HepG2 (cell line): Measurements from ENCODE around the gene CDYL2. TPM values are rescaled to one million over a fixed set of nuclear protein-coding genes. Genes with fewer than 3 reads are reported as not detected.

Source experiments
- FOXP1 ChIP-seq, 2 experiments: fragments of 450-650 bp in 1 of 2; IDR thresholded peaks; 2 replicates each; pipeline ENCODE4 v1.6.1; 2017 to 2018; ENCODE audit warnings: antibody characterized with exemption in 1 of 2
- RBM39 ChIP-seq: fragments of 200-400 bp; formaldehyde crosslinking; IDR thresholded peaks from one replicate; pipeline ENCODE4 v1.6.1; 2018; ENCODE audit warnings: antibody characterized with exemption, mild to moderate bottlenecking, low read depth, low read length; ENCODE audit not compliant: poor library complexity, severe bottlenecking
- ZBTB8A ChIP-seq: sonication (generic); formaldehyde crosslinking; IDR thresholded peaks from 2 replicates; pipeline ENCODE4 v1.4.0; 2020; ENCODE audit warnings: mild to moderate bottlenecking, low read depth, missing genetic modification reagents, borderline replicate concordance
- ZFP90 ChIP-seq: sonication (generic); formaldehyde crosslinking; IDR thresholded peaks from 2 replicates; pipeline ENCODE4 v1.8.0; 2022; ENCODE audit warnings: missing genetic modification reagents, mild to moderate bottlenecking, inconsistent platforms, borderline replicate concordance
- ZNF142 ChIP-seq: sonication (generic); formaldehyde crosslinking; IDR thresholded peaks from 2 replicates; pipeline ENCODE4 v1.4.0; 2020; ENCODE audit warnings: missing genetic modification reagents
- ZNF430 ChIP-seq: sonication (generic); formaldehyde crosslinking; IDR thresholded peaks from 2 replicates; pipeline ENCODE4 v1.9.0; 2021; ENCODE audit warnings: mild to moderate bottlenecking, missing genetic modification reagents
- ZNF598 ChIP-seq: sonication (generic); formaldehyde crosslinking; IDR thresholded peaks from 2 replicates; pipeline ENCODE4 v1.5.1; 2020; ENCODE audit warnings: mild to moderate bottlenecking, missing genetic modification reagents, borderline replicate concordance
- polyA plus RNA-seq, 8 experiments: library from polyadenylated mRNA; depleted of rRNA in 3 of 8; stranded (reverse) in 7 of 8; unstranded in 1 of 8; fragments of >200 nt; fragmentation: Illumina TruSeq in 4 of 8; extraction: Trizol in 4 of 8; gene quantifications; 2 replicates each; pipeline versions ENCODE4 v1.2.1 to v1.2.3, GENCODE V29; 2011 to 2016; ENCODE audit warnings: low read depth in 4 of 8, missing spikeins in 1 of 8, mixed read lengths in 1 of 8; ENCODE audit not compliant: insufficient read depth in 1 of 8
- total RNA-seq, 5 experiments: library from RNA; depleted of rRNA; stranded (reverse); fragments of >200 nt; fragmentation: Illumina TruSeq; extraction: Trizol; gene quantifications; 2 replicates each; pipeline ENCODE4 v1.2.3, GENCODE V29; 2016; ENCODE audit warnings: low read depth in 1 of 5
- TF ChIP-seq, protein P1 (sequence below): sonication (generic); IDR thresholded peaks from 2 replicates; pipeline ENCODE4 v1.6.1; 2016; ENCODE audit warnings: low read depth, borderline replicate concordance

CDYL2 gene
- total and polyA plus RNA-seq, 2 of the 13 experiments (the other 11 are each of a cell fraction or from before 2014, with no cell fraction given): 0.07 to 0.35 TPM

DNA sequence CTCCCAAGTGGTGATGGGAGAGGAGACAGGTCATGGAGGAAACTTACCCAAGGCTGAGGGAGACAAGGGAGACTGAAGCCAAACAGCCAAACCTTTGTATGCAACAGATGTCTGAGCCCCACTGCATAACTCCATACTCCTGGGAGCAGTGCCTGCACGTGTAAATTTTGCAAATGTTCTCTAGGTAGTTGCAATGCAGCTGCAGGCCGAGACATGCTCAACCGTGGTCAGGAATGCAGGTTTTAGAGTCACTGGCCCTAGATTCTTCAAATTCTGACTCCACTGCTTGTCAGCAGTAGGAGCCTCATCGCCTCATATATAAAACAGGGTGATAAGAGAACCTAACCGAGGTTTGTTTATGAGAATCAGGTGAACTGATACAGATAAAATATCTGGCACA, 252.1 kb downstream of the CDYL2 start (continued):
- TF ChIP-seq ZNF142 (CRISPR knock-in tag) (no peak), FOXP1 (IDR thresholded peaks at IDR 0.05) (no peak), FOXP1 (CRISPR knock-in tag; IDR thresholded peaks at IDR 0.05) (no peak), ZBTB8A (CRISPR knock-in tag) (no peak), ZFP90 (CRISPR knock-in tag) (no peak), ZNF430 (CRISPR knock-in tag) (no peak), ZNF598 (no peak), RBM39 (no peak)
- TF ChIP-seq, protein P1, sequence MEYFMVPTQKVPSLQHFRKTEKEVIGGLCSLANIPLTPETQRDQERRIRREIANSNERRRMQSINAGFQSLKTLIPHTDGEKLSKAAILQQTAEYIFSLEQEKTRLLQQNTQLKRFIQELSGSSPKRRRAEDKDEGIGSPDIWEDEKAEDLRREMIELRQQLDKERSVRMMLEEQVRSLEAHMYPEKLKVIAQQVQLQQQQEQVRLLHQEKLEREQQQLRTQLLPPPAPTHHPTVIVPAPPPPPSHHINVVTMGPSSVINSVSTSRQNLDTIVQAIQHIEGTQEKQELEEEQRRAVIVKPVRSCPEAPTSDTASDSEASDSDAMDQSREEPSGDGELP: no peak

Other genes with a start within 250 kb of the CDYL2 start
- 129 and 147 TPM in 2 replicates for gene CMC2, start 202.3 kb upstream of the CDYL2 start, total RNA-seq (2016; rRNA removed; fragmentation: Illumina TruSeq; extraction: Trizol)
- 92.1 and 116 TPM in 2 replicates for gene CMC2, start 202.3 kb upstream of the CDYL2 start, polyA plus RNA-seq (2011; rRNA removed)
- 129 and 193 TPM in 2 replicates for gene CENPN, start 202.6 kb upstream of the CDYL2 start, total RNA-seq (2016; rRNA removed; fragmentation: Illumina TruSeq; extraction: Trizol)
- gene CENPN, start 202.6 kb upstream of the CDYL2 start, polyA plus RNA-seq (2011; rRNA removed): 17.3 and 29.7 TPM in 2 replicates
- 60.4 and 74.7 TPM in 2 replicates for gene ATMIN, start 231.2 kb upstream of the CDYL2 start, total RNA-seq (2016; rRNA removed; fragmentation: Illumina TruSeq; extraction: Trizol)
- gene ATMIN, start 231.2 kb upstream of the CDYL2 start, polyA plus RNA-seq (2011; rRNA removed): 30.4 and 34.6 TPM in 2 replicates